NCI-H2227 (cell line): Measurements from ENCODE around the gene NDUFB5.
A peak's percentile ranks its signal among the peaks of the same experiment; 100 is the strongest.
"Not testable (repeated sequence)": the region's sequence is repeated elsewhere in the genome, so short reads cannot be mapped to it uniquely, and the experiment has no call there.

ENCODE experiments used
- DNase-seq: peaks from one replicate; lab custom pipeline; 2025; ENCODE audit not compliant: unreplicated experiment; lab: John Stamatoyannopoulos, UW

Gene NDUFB5

DNA sequence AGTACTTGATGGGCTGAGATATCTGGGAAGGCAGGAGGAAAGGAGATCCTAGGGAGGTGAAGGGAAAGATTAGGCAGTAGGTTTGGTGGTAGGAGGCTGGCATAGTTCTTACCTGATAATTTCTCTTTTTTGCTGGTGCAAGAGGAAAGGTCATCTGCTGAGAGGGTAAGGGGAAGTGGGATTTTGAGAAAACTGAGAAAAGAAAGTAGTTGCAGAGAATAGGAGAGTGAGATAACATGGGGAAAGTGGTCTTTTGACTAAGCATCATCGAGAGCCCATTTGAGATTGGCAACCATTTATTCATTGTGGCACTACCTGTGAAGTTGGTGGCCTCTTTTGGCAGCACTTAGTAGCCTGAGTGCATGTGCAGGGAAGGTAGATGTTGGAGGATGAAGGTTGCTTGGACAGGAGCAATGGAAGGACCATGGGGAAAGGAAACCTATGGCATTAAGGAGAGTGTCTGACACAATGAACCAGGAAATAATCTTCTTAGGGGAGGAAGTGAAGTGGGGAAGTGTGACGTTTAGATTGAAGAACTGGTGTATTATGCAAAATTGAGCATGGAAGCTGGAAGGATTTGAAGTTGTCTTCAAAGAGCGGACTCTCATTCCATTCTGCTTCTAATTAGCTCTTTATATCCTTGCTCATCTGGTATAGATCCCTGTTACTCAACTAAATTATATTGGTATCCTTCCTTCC is 26.3 kb downstream of the NDUFB5 start:
- no peak for DNase-seq

DNA sequence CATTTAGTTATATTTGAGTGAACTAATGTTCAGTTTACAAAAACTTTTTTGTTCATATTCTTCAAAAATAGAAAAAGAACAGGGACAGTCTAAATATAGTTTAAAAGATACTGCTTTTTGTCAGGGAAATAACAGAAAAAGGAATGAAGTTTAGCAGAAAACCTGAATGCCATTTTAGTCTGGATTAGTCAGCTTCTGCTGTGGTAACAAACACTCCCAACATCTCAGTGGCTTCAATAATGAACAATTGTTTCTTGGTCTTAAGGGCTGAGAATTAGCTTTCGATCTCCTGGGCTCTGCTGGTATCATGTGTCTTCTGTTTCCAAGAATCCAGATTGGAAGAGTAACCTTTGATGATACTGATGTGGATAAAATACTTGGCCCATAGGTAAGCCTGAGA is 35.9 kb downstream of the NDUFB5 start:
- DNase-seq, result no peak

DNA sequence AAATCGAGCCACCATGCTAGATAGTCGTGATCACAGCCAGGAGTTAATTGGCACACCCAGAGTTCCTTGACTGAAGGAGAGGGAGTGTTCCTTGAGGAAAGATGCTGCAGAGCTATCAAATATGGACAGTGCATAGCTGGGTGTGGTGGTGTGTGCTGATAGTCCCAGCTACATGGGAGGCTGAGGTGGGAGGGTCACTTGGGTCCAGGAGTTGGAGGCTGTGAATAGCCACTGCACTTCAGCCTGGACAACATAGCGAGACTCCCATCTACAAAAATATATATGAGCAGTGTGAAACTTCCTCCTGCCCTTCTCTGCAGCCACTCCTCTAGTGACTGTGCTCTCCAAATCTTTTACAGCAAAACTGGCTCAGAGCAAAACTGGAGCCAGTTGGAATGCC is 38.3 kb downstream of the NDUFB5 start:
- no peak for DNase-seq

DNA sequence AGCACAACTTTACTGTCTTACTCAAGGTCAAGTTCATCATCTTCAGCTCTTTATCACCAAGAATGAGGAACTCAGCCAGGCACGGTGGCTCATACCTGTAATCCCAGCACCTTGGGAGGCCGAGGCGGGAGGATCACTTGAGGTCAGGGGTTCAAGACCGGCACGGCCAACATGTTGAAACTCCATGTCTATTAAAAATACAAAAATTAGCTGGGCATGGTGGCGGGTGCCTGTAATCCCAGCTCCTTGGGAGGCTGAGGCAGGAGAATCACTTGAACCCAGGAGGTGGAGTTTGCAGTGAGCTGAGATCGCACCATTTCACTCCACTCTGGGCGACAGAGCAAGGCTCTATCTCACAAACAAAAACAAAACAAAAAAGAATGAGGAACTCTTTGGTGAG is 39.2 kb downstream of the NDUFB5 start:
- not testable (repeated sequence) for DNase-seq

DNA sequence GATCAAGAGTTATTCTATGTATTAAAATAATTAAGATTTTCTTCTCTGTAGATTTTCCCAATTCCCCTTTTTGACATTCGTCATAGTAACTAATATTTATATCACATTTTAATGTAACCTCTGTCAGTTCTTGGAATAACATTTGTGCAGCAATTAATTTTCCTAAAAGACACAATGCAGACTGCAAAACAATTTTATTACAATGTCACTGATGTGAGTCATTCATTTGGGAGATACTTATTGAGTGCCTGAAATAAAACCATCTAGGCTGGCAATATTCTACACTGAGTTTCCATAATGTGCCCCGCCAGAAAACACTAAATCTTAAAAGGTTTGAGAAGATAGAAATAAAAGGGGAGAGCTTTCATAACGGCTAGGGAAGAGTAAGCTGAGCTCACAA is 41.6 kb downstream of the NDUFB5 start:
- no peak for DNase-seq

DNA sequence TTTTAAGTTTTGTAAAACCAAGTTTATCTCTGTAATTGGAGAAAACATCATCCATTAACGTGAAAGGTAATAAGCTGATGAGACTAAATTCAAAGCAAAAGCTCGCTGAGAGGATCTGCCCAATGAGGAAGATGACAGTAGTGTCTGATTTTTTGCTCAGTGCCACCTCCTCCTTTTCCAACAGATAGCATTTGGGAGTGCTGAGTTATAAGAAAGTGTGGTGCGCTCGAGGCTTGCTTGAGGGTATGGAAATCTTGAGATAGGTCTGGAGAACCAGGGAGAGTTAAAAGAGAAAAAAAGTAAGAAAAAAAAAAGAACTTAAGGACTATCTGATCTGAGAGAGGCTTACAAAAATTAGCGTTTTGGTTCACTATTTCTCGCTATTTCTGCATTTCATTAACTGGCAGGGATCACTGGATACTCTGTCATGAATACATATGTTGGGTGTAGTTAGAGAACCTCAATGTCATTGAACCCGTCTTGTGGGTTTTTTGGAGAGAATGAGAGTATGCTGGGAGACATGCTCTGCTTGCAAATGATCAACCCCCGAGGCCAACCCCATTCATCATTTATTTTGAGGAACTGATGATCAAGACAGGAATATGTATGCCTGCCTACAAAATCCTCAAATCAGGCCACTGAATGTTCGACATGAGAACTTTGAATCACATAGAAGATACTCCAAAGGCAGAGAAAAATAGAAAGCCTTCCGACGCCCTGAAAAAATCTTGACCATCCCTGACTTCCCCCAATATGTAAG is 47.3 kb downstream of the NDUFB5 start:
- DNase-seq, result peak; percentile 40

DNA sequence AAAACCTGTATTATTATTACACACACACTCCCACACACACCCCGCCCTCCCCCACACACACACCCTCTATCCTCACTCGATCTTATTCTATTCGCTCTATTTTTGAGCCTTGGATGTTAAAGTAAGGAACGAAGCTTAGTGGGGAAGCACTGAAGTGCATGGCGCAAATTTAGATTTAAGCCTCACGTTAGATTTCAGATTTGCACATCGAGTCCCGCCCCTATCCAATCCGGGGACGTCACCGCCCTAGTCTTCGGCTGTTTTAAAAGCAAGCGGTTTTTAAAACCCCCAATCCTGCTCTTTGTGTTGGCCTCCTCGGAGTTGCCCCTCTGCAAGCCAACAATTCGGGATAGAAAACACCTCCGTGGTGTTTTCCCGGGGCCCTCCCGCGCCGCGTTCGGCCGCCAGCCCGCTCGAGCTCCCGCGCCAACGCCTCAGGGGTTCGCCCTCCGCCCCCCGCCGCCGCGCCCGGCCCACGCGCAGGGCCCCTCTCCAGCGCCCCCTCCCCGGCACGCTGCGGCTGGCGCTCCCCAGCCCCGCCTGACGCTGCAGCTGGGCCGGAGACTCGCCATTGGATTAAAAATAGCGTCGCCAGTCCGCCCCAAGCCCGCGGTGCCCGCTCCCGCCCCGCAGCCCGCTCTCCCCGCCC is 48.0 kb downstream of the NDUFB5 start, which contains the start of gene USP13:
USP13 (plus strand) TSS at position 594 of the 649 bp plus-strand sequence. CDS start 186 bp downstream, outside the sequence.
- DNase-seq, result peak; percentile 92

DNA sequence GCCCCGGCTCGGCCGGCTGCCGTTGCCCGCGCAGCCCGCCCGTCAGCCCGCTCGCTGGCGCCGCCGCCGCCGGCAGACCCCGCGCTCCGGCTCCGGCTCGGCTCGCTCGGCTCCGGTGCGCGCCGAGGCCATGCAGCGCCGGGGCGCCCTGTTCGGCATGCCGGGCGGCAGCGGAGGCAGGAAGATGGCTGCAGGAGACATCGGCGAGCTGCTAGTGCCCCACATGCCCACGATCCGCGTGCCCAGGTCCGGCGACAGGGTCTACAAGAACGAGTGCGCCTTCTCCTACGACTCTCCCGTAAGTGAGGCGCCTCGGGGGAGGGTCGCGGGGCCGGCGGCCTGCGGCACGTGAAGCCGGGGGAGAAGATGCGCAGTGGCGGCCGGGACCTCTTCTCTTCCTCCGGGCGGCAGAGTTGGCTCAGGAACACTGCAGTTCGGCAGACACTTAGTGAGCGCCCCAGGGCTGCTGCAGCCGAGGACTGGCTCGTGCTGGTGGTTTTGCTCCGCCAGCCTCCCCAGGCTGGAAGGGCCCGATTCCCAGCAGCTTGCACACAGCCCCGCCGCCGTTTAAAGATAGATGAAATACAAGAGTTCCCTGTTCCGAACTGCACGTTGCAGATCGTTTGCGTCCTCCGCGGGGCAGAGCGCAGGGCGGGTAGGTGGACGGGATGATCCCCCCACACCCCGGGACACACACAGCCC is 48.7 kb downstream of the NDUFB5 start:
- peak; percentile 79 for DNase-seq

DNA sequence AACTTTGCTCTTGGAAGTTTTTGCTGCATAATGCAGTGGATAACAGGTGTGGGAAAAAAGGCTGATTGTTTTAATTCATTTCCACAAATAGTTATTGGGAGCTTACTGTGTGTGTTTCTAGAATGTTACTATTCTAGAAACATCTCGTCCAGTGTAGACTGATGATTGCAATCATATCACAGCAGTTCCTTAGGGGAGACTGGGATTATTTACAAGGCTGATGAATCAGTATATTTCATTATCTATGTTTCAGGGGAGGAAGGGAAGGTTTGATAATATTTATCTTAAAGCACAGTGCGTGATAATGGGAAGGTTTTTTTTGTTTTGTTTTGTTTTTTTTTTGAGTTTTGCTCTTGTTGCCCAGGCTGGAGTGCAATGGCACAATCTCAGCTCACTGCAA is 50.6 kb downstream of the NDUFB5 start:
- no peak for DNase-seq

DNA sequence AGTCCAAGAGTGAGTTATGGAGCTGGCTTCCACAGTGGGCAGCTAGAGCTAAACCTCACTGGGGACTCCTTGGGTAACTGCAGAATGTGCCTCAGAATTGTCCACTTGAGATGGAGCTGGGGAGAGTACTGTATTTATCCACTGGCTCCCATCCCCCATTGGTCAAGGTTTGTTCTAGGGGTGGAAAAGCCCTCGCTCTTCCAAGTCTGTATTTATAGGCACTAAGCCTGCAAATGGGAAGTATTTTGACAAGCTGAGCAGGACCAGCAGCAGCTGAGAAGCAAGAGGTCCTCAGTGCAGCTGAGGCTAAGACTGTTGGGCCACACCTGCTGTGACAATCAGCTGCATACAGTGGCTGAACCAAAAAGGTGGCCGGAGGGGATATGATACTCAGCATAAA is 54.0 kb downstream of the NDUFB5 start:
- DNase-seq, result peak; percentile 13

DNA sequence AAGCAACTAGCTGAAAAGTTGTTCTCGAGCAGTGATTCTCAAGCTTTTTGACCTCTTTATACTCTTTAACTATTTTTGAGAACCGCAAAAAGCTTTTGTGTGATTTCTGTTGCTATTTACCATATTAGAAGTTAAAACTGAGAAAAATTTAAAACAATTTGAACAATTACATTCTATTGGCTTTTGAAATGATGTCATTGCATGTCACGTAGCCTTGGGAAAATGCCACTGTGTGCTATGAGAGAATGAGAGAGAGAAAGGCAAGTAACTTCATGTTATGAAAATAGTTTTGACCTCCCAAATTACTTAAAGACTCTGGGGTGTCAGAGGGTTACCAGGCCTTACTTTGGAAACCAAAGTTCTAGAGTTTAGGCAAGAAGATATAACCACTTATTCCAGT is 56.3 kb downstream of the NDUFB5 start:
- DNase-seq, result no peak

DNA sequence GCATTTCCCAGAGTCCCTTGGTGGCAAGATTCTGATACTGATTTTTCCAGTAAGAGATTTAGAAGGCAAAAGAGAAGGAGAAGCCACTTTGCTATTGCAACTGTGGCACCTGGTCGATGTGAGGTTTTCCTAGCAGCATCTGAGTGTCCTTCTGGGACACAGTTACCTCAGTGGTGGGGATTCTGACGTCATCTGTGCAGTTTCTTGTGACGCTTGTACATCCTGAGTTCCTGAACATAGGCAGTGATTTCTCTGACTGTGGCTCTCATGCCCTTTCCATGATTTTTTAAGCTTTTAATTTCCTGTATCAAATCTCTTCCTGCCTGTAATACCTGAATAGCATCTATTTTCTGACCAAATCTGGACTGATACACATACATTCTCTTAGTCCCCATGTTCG is 57.2 kb downstream of the NDUFB5 start:
- no peak for DNase-seq

DNA sequence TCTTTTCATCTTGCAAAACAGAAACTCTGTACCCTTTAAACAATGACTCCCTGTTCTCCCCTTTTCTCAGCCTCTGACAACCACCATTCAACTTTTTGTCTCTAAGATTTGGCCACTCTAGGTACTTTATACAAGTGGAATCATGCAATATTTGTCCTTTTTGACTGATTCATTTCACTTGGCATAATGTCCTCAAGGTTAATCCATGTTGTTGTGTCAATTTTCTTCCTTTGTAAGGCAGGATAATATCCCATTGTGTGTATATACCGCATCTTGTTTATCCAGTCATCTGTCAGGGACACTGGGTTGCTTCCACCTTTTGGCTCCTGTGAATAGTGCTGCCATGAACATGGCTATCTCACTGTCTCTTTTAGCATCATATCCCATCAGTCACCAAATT is 58.5 kb downstream of the NDUFB5 start:
- no peak for DNase-seq

DNA sequence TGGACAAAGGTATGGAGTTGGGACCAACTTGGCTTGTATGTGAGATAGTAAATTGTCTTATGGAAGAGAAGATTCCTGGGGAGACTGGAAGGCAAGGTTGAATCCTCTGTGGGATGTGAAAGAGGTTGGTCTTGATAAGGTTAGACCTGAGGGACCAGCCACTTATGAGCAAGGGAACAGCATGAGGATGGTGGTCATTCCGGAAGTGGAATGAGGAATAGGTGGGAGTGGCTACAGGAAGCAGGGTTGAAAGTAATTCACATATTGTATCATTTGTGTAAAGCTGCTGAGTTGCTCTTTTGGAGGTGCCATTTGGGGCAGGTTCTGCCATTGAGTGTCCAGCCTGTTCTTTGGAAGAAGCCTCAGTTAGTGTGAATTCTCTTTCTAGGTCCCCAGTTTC is 61.4 kb downstream of the NDUFB5 start:
- no peak for DNase-seq

DNA sequence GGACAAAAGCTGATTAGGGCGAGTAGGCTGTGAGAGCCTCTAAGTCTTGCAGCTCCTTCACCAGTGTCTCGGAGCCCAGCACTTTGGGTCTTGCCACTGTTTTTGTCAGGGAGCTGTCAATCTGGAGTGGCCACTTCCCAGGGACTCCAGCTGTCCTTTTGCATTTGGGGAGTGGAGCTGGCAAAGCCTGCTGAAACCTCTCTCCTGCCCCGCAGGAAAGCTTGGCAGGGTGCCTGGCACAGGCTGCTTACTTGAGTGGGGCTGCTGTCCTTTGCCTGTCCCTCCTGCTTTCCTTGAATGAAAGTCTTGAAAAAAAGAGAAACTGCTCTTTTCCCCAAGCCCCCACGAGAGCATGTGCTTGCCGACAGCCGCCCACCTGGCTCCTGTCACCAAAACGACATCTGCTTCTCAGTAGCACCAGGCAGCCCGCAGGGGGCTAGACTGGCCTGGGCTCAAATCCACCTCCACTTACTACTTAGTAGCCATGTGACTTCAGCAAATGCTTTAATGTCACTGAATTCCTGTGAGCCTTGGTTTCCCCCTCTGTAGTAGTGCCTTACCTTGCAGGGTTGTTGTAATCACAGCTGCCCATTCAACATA is 61.9 kb downstream of the NDUFB5 start:
- DNase-seq, result no peak

DNA sequence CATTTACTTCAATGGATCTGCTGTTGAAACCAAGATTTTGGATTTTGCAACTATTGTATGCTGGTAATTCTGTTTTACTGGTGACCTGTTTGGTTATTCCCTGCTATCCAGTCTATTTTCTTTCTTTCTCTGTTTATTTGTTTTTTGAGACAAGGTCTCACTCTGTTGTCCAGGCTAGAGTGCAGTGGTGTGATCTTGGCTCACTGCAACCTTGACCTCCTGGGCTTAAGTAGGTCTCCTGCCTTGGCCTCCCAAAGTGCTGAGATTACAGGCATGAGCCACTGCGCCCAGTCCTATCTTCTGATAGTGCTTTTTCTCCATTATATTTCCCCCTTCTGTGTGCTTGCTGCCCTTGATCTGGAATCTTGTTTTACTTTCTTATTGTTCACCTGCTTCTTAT is 63.8 kb downstream of the NDUFB5 start:
- no peak for DNase-seq

DNA sequence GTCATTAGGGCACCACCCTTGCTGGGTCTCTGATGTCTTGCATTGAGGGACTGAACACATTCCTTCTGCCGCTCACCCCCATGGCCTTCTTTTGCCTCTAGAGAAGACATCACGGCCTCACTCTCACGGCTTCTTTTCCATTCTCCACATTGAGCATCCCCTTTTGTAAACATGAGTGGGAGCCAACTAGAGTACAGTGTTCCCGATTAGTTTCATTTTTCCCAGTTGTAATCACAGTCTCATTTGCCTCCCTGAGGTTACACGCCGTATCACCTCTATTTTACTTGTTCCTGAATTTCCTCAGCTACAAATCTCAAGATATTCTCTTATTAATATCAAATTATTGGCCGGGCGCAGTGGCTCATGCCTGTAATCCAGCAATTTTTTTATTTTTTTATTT is 65.7 kb downstream of the NDUFB5 start:
- no peak for DNase-seq

DNA sequence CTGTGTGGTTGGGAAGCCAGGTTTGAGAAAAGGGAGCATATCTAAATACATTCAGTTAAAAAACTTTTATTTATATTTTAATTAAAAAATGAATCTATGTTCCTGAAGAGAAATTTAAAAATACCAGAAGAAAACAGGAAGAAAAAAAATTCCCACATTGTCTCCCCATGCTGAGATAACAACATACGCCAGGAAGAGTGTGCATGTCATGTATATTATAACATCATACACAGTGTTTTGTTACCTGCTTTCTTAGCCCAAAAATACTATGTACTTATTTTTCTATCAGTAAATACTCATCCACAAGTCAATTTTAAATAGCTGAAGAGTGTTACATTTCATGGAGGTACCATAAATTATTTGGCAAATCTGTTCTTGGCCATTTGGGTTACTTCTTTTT is 66.7 kb downstream of the NDUFB5 start:
- no peak for DNase-seq

DNA sequence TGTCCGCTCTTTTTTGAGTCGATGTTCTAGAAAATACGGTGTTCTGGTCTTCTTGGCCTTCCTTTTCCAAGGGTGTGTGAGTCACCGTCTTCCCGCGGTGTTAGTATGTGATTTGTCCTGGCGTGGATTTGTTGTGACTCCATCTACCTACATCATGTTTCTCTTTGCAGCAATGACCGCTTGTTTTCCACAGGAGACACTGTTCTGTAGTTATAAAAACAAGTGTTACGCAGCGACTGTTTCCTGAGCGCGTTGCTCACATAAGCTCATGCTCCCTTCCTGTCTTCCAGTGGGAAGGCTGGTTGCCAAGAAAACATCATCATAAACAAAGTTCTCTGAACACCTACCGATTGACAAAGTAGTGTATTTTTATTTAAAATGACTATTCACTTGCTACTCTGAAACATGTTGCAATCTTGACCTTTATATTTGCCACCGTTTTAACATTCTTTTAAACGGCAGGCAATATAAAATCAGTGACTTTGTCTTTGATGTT is 67.2 kb downstream of the NDUFB5 start:
- no peak for DNase-seq

DNA sequence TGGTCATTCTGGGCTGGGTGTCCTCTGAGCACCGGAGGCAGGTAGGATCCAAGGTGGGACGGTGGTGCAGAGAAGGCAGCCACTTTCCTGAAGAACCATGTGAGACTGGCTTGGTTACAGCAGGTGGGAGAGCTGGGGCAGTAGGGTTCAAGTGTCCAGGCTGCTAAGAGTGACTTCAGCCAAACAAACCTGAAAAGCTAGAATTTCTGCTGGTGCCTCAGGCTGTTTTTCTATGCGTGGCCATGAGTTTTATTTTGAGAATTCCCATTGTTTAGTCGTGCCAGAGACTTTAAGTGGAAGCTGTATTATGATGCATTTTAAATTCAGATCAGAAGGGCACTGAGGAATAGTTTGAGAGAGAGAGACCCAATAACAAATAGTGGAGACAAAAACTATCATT is 68.3 kb downstream of the NDUFB5 start:
- no peak for DNase-seq

DNA sequence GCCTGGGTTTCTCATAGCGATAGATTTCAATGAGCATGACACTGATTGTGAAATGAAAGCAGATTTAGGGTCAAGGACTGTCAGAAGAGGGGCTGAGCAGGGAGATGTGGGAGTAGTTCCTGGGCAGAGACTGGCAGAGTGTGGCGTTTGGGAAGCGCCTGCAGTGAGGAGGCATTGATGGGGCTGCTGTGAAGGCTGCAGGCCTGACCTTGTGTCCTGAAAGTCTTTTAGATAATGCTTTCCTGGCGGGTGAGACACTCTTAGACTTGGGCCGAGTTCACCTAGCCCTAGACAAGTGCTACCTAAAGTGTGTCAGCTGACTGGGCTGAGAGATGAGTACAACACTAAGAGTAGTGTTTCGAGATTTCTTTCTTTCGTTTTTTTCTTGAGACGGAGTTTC is 68.9 kb downstream of the NDUFB5 start:
- DNase-seq, result peak; percentile 10
